ENCODE results near the gene CFAP100.

DNA sequence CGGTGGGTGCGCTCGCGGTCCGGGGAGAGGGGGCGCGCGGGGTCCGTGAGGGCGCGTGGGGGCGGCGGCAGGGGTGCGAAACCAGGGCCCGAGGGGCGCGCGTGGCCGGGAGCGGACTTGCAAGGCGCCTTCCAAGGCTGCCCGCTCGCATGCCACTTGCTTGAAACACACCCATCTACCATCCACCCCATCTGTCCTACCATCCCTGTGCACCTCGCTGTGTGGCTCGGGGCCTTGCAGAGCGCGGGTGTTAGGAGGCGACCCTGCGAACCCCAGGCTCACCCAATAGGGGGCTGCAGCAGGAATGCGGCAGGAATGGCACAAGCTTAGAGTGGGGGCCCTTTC is 240 bp downstream of the CFAP100 start:
- TF ChIP-seq RAD21 (IDR thresholded peaks at IDR 0.05; ENCODE audit: low read depth) (no peak), EGR1 (IDR thresholded peaks at IDR 0.05) (no peak), CREB1 (IDR thresholded peaks at IDR 0.05; ENCODE audit: low read depth) (no peak)
- TF ChIP-seq, protein P1, sequence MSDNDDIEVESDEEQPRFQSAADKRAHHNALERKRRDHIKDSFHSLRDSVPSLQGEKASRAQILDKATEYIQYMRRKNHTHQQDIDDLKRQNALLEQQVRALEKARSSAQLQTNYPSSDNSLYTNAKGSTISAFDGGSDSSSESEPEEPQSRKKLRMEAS (IDR thresholded peaks at IDR 0.05): no peak

All from Ishikawa (cell line).